ENCODE measurements around the gene PRKG1. TPM values are rescaled to one million over a fixed set of nuclear protein-coding genes. Genes with fewer than 3 reads are reported as not detected.

PRKG1 gene
- polyA plus RNA-seq, 1 donor (not counting 4 experiments of a cell fraction or from before 2014, with no cell fraction given) = 0.24 TPM

DNA sequence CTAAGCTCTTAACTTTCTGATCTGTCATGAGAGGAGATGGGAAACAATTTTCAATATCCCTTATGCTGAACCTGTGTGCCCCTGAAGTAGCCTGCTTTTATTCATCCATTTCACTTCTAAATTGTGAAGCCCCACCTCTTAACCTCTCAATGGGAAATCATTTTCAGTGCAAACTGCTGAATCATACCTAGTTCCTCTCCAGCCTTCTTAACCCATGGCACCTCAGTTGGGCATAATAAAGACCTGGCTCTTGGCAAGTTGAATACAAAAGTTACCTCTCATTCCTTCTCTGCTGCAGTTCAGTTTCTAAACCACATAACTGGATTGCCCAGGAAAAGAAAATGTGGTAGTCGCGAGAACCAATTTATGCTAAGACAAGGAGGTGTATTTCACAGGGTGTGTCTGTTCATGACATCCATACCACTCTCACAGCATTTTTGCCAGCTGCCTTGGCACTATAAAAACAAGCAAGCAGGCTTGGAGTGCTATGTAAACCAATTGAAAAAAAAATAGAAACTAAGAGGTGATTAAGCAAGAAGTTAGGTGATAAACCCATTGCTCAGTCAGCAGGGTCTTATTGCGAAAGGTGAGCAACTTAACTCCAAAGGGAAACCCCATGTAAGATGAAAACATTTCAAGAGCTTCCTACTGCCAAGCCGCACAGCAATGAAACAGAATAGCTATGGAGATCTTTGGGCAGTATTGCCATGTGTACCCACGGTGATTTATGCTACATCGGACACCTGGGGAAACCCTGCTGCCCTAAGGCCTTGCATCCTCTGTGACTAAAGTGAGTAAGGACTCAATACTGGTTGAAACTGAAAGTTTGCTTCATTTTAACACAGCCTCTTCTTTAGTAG lies 1182.8 kb downstream of the PRKG1 start:
- Histone ChIP-seq H4K20me1 (ENCODE audit: control insufficient read depth, extremely low read depth, insufficient read depth, low read length) (no peaks in the 10 kb centered on the region), H3K36me3 (ENCODE audit: control insufficient read depth in 2 of 2, extremely low read depth in 1 of 2, insufficient read depth in 2 of 2, low read length in 2 of 2) (no peaks in the 10 kb centered on the region), H3K9me1 (ENCODE audit: control insufficient read depth, extremely low read depth, insufficient read depth, low read length) (no peaks in the 10 kb centered on the region), H3K79me2 (ENCODE audit: control insufficient read depth, insufficient read depth, low read length) (no peaks in the 10 kb centered on the region), H2AFZ (ENCODE audit: control insufficient read depth, low read length) (peak overlapping the region; percentile 45), H3K27me3 (ENCODE audit: control insufficient read depth, extremely low read depth, insufficient read depth, low read length) (no peaks in the 10 kb centered on the region), H3K9ac (ENCODE audit: control insufficient read depth, extremely low read depth, insufficient read depth, low read length) (no peak overlapping the region), H3K4me2 (ENCODE audit: control insufficient read depth, extremely low read depth, insufficient read depth, low read depth, low read length) (no peak overlapping the region), H3K4me3 (ENCODE audit: control insufficient read depth in 2 of 3, extremely low read depth in 1 of 3, insufficient read depth in 2 of 3, low read depth in 1 of 3, low read length in 3 of 3) (no peak overlapping the region), H3K4me1 (ENCODE audit: control insufficient read depth, extremely low read depth, insufficient read depth, low read length) (peaks cover 14% of the 10 kb centered on the region), H3K9me3 (ENCODE audit: control insufficient read depth, low read depth, low read length) (no peaks in the 10 kb centered on the region), H3K27ac (ENCODE audit: control insufficient read depth, insufficient read depth, low read length) (peak overlapping the region; percentile 51)
- no peak for TF ChIP-seq EZH2 (IDR thresholded peaks at IDR 0.05; ENCODE audit: low read length)
- TF ChIP-seq, protein P1, sequence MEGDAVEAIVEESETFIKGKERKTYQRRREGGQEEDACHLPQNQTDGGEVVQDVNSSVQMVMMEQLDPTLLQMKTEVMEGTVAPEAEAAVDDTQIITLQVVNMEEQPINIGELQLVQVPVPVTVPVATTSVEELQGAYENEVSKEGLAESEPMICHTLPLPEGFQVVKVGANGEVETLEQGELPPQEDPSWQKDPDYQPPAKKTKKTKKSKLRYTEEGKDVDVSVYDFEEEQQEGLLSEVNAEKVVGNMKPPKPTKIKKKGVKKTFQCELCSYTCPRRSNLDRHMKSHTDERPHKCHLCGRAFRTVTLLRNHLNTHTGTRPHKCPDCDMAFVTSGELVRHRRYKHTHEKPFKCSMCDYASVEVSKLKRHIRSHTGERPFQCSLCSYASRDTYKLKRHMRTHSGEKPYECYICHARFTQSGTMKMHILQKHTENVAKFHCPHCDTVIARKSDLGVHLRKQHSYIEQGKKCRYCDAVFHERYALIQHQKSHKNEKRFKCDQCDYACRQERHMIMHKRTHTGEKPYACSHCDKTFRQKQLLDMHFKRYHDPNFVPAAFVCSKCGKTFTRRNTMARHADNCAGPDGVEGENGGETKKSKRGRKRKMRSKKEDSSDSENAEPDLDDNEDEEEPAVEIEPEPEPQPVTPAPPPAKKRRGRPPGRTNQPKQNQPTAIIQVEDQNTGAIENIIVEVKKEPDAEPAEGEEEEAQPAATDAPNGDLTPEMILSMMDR (optimal IDR thresholded peaks at IDR 0.05 in 1 of 3, IDR thresholded peaks at IDR 0.05 in 1 of 3, conservative IDR thresholded peaks at IDR 0.05 in 1 of 3; ENCODE audit: extremely low read depth in 1 of 3, insufficient read depth in 2 of 3, low read length in 3 of 3) = no peak
- no peak for DNase-seq (ENCODE audit: low read depth, low spot score)
- peak; percentile 65 for FAIRE-seq
- dilution Hi-C loops (cut with MboI; ENCODE audit: extremely low pct_ligation_motif_present, low sequenced_read_pairs) = no loop called here

DNA sequence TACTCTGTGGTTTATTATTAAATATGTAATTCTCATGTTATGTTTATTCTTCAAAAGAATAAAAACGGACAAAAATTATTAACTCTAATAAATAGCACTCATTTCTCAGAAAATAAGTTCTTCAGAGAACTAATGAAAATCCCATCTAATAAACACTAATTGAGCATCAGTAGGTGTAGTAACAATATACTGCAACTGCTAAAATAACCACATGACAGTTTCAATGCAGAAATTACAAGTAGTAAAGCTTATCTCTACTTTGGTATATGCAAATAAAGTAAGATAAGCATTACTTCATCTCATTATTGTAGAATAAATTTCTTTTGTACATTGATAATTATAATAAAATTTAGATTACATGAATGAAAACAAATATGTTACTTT lies 1183.4 kb downstream of the PRKG1 start:
- dilution Hi-C loops (cut with MboI; ENCODE audit: extremely low pct_ligation_motif_present, low sequenced_read_pairs) = no loop called here
- Histone ChIP-seq H3K9ac (ENCODE audit: control insufficient read depth, extremely low read depth, insufficient read depth, low read length) (no peak overlapping the region), H3K4me3 (ENCODE audit: control insufficient read depth in 2 of 3, extremely low read depth in 1 of 3, insufficient read depth in 2 of 3, low read depth in 1 of 3, low read length in 3 of 3) (no peak overlapping the region), H3K27me3 (ENCODE audit: control insufficient read depth, extremely low read depth, insufficient read depth, low read length) (no peaks in the 10 kb centered on the region), H4K20me1 (ENCODE audit: control insufficient read depth, extremely low read depth, insufficient read depth, low read length) (no peaks in the 10 kb centered on the region), H3K79me2 (ENCODE audit: control insufficient read depth, insufficient read depth, low read length) (no peaks in the 10 kb centered on the region), H3K4me1 (ENCODE audit: control insufficient read depth, extremely low read depth, insufficient read depth, low read length) (peaks cover 14% of the 10 kb centered on the region), H3K9me1 (ENCODE audit: control insufficient read depth, extremely low read depth, insufficient read depth, low read length) (no peaks in the 10 kb centered on the region), H3K27ac (ENCODE audit: control insufficient read depth, insufficient read depth, low read length) (no peak overlapping the region), H3K36me3 (ENCODE audit: control insufficient read depth in 2 of 2, extremely low read depth in 1 of 2, insufficient read depth in 2 of 2, low read length in 2 of 2) (no peaks in the 10 kb centered on the region), H2AFZ (ENCODE audit: control insufficient read depth, low read length) (no peak overlapping the region), H3K9me3 (ENCODE audit: control insufficient read depth, low read depth, low read length) (no peaks in the 10 kb centered on the region), H3K4me2 (ENCODE audit: control insufficient read depth, extremely low read depth, insufficient read depth, low read depth, low read length) (no peak overlapping the region)
- no peak for TF ChIP-seq EZH2 (IDR thresholded peaks at IDR 0.05; ENCODE audit: low read length)
- TF ChIP-seq, protein P1 (optimal IDR thresholded peaks at IDR 0.05 in 1 of 3, IDR thresholded peaks at IDR 0.05 in 1 of 3, conservative IDR thresholded peaks at IDR 0.05 in 1 of 3; ENCODE audit: extremely low read depth in 1 of 3, insufficient read depth in 2 of 3, low read length in 3 of 3) = no peak
- FAIRE-seq (no peak), DNase-seq (ENCODE audit: low read depth, low spot score) (no peak)

All from keratinocyte (primary cell).